Muscle layer of colon (tissue), 2 donors: ENCODE measurements around the gene TRIM15.

Experiments
- H3K27ac ChIP-seq: one replicate; pipeline ENCODE4 v1.7.0; 2013; ENCODE audit warnings: low read depth, mild to moderate bottlenecking, low read length, moderate library complexity
- H3K27me3 ChIP-seq, 2 donors: one replicate each; pipeline ENCODE4 v1.7.0; 2013; ENCODE audit warnings: low read length in 2 of 2, mild to moderate bottlenecking in 2 of 2; ENCODE audit not compliant: insufficient read depth in 2 of 2, control insufficient read depth in 1 of 2
- H3K36me3 ChIP-seq: one replicate; pipeline ENCODE4 v1.7.0; 2013; ENCODE audit warnings: mild to moderate bottlenecking, low read length; ENCODE audit not compliant: insufficient read depth
- H3K4me1 ChIP-seq: one replicate; pipeline ENCODE4 v1.7.0; 2013; ENCODE audit warnings: mild to moderate bottlenecking, low read length; ENCODE audit not compliant: insufficient read depth
- H3K4me3 ChIP-seq, 2 donors: one replicate each; pipeline ENCODE4 v1.7.0; 2013; ENCODE audit warnings: low read length in 2 of 2, low read depth in 1 of 2, mild to moderate bottlenecking in 1 of 2, moderate library complexity in 1 of 2
- H3K9ac ChIP-seq: one replicate; pipeline ENCODE4 v1.7.0; 2013; ENCODE audit warnings: low read length
- H3K9me3 ChIP-seq: one replicate; pipeline ENCODE4 v1.7.0; 2013; ENCODE audit warnings: mild to moderate bottlenecking, low read length
- donor health status: abdominal sarcoma.
- donor health status: Adenocarcinoma of cecum.

TRIM15 gene

GRCh38 chr6:30149234-30149633 lies 14.1 kb upstream of the TRIM15 start:
- no peaks in the 10 kb centered on the region for H3K36me3 ChIP-seq
- H3K4me1 ChIP-seq: no peaks in the 10 kb centered on the region
- peaks cover 0 to 11% of the 10 kb centered on the region in 2 donors for H3K27me3 ChIP-seq
- no peak overlapping the region for H3K27ac ChIP-seq
- H3K4me3 ChIP-seq: no peak overlapping the region
- no peaks in the 10 kb centered on the region for H3K9me3 ChIP-seq
- no peak overlapping the region for H3K9ac ChIP-seq

- Histone ChIP-seq H3K4me3 (no peak overlapping the region), H3K4me1 (no peaks in the 10 kb centered on the region), H3K36me3 (no peaks in the 10 kb centered on the region), H3K27me3 (peaks cover 0 to 11% of the 10 kb centered on the region in 2 donors), H3K9me3 (no peaks in the 10 kb centered on the region), H3K9ac (no peak overlapping the region), H3K27ac (no peak overlapping the region)
Observed at GRCh38 chr6:30149858-30150550, 13.3 kb upstream of the TRIM15 start.

GRCh38 chr6:30150671-30151395 lies 12.5 kb upstream of the TRIM15 start:
- Histone ChIP-seq H3K36me3 (no peaks in the 10 kb centered on the region), H3K4me1 (peaks cover 4% of the 10 kb centered on the region), H3K4me3 (no peak overlapping the region), H3K27ac (no peak overlapping the region), H3K9me3 (no peaks in the 10 kb centered on the region), H3K9ac (no peak overlapping the region), H3K27me3 (peaks cover 0 to 11% of the 10 kb centered on the region in 2 donors)

GRCh38 chr6:30151580-30151979 lies 11.8 kb upstream of the TRIM15 start:
- Histone ChIP-seq H3K9ac (no peak overlapping the region), H3K36me3 (no peaks in the 10 kb centered on the region), H3K9me3 (no peaks in the 10 kb centered on the region), H3K4me1 (peaks cover 4% of the 10 kb centered on the region), H3K27me3 (peaks cover 0 to 11% of the 10 kb centered on the region in 2 donors), H3K4me3 (no peak overlapping the region), H3K27ac (no peak overlapping the region)

- H3K27ac ChIP-seq: no peak overlapping the region
- no peak overlapping the region for H3K4me3 ChIP-seq
- H3K36me3 ChIP-seq: no peaks in the 10 kb centered on the region
- H3K9me3 ChIP-seq: no peaks in the 10 kb centered on the region
- no peak overlapping the region for H3K9ac ChIP-seq
- H3K4me1 ChIP-seq: peaks cover 4% of the 10 kb centered on the region
- peaks cover 0 to 9% of the 10 kb centered on the region in 2 donors for H3K27me3 ChIP-seq
Observed at GRCh38 chr6:30152016-30152673, 11.2 kb upstream of the TRIM15 start.

- no peaks in the 10 kb centered on the region for H3K36me3 ChIP-seq
- H3K4me3 ChIP-seq: no peak overlapping the region
- peaks cover 4% of the 10 kb centered on the region for H3K4me1 ChIP-seq
- H3K9me3 ChIP-seq: no peaks in the 10 kb centered on the region
- peaks cover 0 to 4% of the 10 kb centered on the region in 2 donors for H3K27me3 ChIP-seq
- no peak overlapping the region for H3K27ac ChIP-seq
- no peak overlapping the region for H3K9ac ChIP-seq
Observed at GRCh38 chr6:30152910-30153610, 10.3 kb upstream of the TRIM15 start.

GRCh38 chr6:30154061-30154460 lies 9.3 kb upstream of the TRIM15 start:
- Histone ChIP-seq H3K4me1 (peaks cover 4% of the 10 kb centered on the region), H3K27me3 (no peaks in the 10 kb centered on the region), H3K9ac (no peak overlapping the region), H3K27ac (no peak overlapping the region), H3K36me3 (no peaks in the 10 kb centered on the region), H3K9me3 (no peaks in the 10 kb centered on the region), H3K4me3 (no peak overlapping the region)

- Histone ChIP-seq H3K36me3 (no peaks in the 10 kb centered on the region), H3K27ac (no peak overlapping the region), H3K4me1 (peaks cover 4% of the 10 kb centered on the region), H3K27me3 (no peaks in the 10 kb centered on the region), H3K9ac (no peak overlapping the region), H3K9me3 (no peaks in the 10 kb centered on the region), H3K4me3 (no peak overlapping the region)
Observed at GRCh38 chr6:30154709-30155519, 8.4 kb upstream of the TRIM15 start.

- Histone ChIP-seq H3K27me3 (no peaks in the 10 kb centered on the region), H3K4me3 (no peak overlapping the region), H3K36me3 (no peaks in the 10 kb centered on the region), H3K27ac (no peak overlapping the region), H3K4me1 (peaks cover 4% of the 10 kb centered on the region), H3K9ac (no peak overlapping the region), H3K9me3 (no peaks in the 10 kb centered on the region)
Observed at GRCh38 chr6:30155520-30156261, 7.7 kb upstream of the TRIM15 start.

GRCh38 chr6:30156262-30156599 lies 7.1 kb upstream of the TRIM15 start:
- Histone ChIP-seq H3K4me3 (no peak overlapping the region), H3K9ac (no peak overlapping the region), H3K4me1 (peaks cover 4% of the 10 kb centered on the region), H3K36me3 (no peaks in the 10 kb centered on the region), H3K9me3 (no peaks in the 10 kb centered on the region), H3K27ac (no peak overlapping the region), H3K27me3 (no peaks in the 10 kb centered on the region)
